ENCODE data around the gene GATAD1.
"Not testable (repeated sequence)": the region's sequence is repeated elsewhere in the genome, so short reads cannot be mapped to it uniquely, and the experiment has no call there.

Gene GATAD1

GRCh38 chr7:92479146-92479545 is 31.9 kb downstream of the GATAD1 start:
- not testable (repeated sequence) for DNase-seq (ENCODE audit: low read depth in 3 of 3, low spot score in 1 of 3)

- not testable (repeated sequence) for DNase-seq (ENCODE audit: low read depth in 3 of 3, low spot score in 1 of 3)
Measured at GRCh38 chr7:92483624-92484023, 36.3 kb downstream of the GATAD1 start.

GRCh38 chr7:92484226-92484625 is 36.9 kb downstream of the GATAD1 start:
- not testable (repeated sequence) for DNase-seq (ENCODE audit: low read depth in 3 of 3, low spot score in 1 of 3)

GRCh38 chr7:92485267-92485892 is 38.1 kb downstream of the GATAD1 start:
- no peak for DNase-seq (ENCODE audit: low read depth in 3 of 3, low spot score in 1 of 3)

- DNase-seq (ENCODE audit: low read depth in 3 of 3, low spot score in 1 of 3), result no peak
Measured at GRCh38 chr7:92485974-92486373, 38.7 kb downstream of the GATAD1 start.

GRCh38 chr7:92487804-92488203 is 40.5 kb downstream of the GATAD1 start:
- no peak for DNase-seq (ENCODE audit: low read depth in 3 of 3, low spot score in 1 of 3)

GRCh38 chr7:92489634-92490033 is 42.4 kb downstream of the GATAD1 start:
- DNase-seq (ENCODE audit: low read depth in 3 of 3, low spot score in 1 of 3), result no peak

- DNase-seq (ENCODE audit: low read depth in 3 of 3, low spot score in 1 of 3), result no peak
Measured at GRCh38 chr7:92496876-92497275, 49.6 kb downstream of the GATAD1 start.

- DNase-seq (ENCODE audit: low read depth in 3 of 3, low spot score in 1 of 3), result no peak
Measured at GRCh38 chr7:92498557-92498956, 51.3 kb downstream of the GATAD1 start.

GRCh38 chr7:92503767-92504166 is 56.5 kb downstream of the GATAD1 start:
- no peak for DNase-seq (ENCODE audit: low read depth in 3 of 3, low spot score in 1 of 3)

GRCh38 chr7:92504563-92504962 is 57.3 kb downstream of the GATAD1 start:
- DNase-seq (ENCODE audit: low read depth in 3 of 3, low spot score in 1 of 3), result no peak

GRCh38 chr7:92506363-92506762 is 59.1 kb downstream of the GATAD1 start:
- DNase-seq (ENCODE audit: low read depth in 3 of 3, low spot score in 1 of 3), result no peak

GRCh38 chr7:92508946-92509345 is 61.7 kb downstream of the GATAD1 start:
- DNase-seq (ENCODE audit: low read depth in 3 of 3, low spot score in 1 of 3), result no peak
